Cardiac muscle cell (in vitro differentiated cells and primary cell): ENCODE measurements around the gene SMTN. TPM values are rescaled to one million over a fixed set of nuclear protein-coding genes. Genes with fewer than 3 reads are reported as not detected.

Experiments used
- DNase-seq, 2 donors: peaks; one replicate each; pipeline versions ENCODE4 v3.0.0 to v3.0.0-alpha.2; 2010 to 2017; ENCODE audit warnings: low read depth in 1 of 2, low spot score in 1 of 2
- H3K27ac ChIP-seq: fragments of 200-600 bp; sonication (generic); 2 replicates; pipeline ENCODE4 v1.5.1; 2016
- H3K27me3 ChIP-seq: fragments of 200-600 bp; sonication (generic); 2 replicates; pipeline ENCODE4 v1.6.0; 2016; ENCODE audit warnings: control low read depth
- H3K36me3 ChIP-seq: fragments of 200-600 bp; sonication (generic); 2 replicates; pipeline ENCODE4 v1.5.1; 2016; ENCODE audit warnings: control low read depth
- H3K4me1 ChIP-seq: fragments of 200-600 bp; sonication (generic); 2 replicates; pipeline ENCODE4 v1.8.1; 2017; ENCODE audit warnings: low read depth, mild to moderate bottlenecking, mixed run types
- H3K4me3 ChIP-seq: fragments of 200-600 bp; sonication (generic); 2 replicates; pipeline ENCODE4 v1.5.1; 2016; ENCODE audit warnings: mild to moderate bottlenecking
- H3K9me3 ChIP-seq: fragments of 200-600 bp; sonication (generic); 2 replicates; pipeline ENCODE4 v1.5.1; 2017; ENCODE audit warnings: low read depth, mild to moderate bottlenecking, control low read depth
- CTCF ChIP-seq: IDR thresholded peaks from 2 replicates; pipeline ENCODE4 v1.5.1; 2012; ENCODE audit warnings: low read depth, mild to moderate bottlenecking, low read length
- polyA plus RNA-seq: library from polyadenylated mRNA; unstranded; fragments of >200 nt; fragmentation: Nextera tagmentation; extraction: Ambion mirVana; gene quantifications from 2 replicates; pipeline ENCODE4 v1.2.1, GENCODE V29; 2016
- total RNA-seq: library from RNA; depleted of rRNA; stranded (reverse); fragments of >200 nt; gene quantifications from 2 replicates; pipeline ENCODE4 v1.2.3, GENCODE V29; 2016

Gene SMTN
- total and polyA plus RNA-seq, 2 experiments from 2014 or later = 33.9 to 72.0 TPM

- H3K4me1 ChIP-seq = peaks cover 6% of the 10 kb centered on the region
- peak overlapping the region; percentile 32 for H3K27ac ChIP-seq
- H3K36me3 ChIP-seq = no peaks in the 10 kb centered on the region
- no peak overlapping the region for H3K4me3 ChIP-seq
- no peaks in the 10 kb centered on the region for H3K9me3 ChIP-seq
- no peak for DNase-seq
- no peak for TF ChIP-seq CTCF
- no peaks in the 10 kb centered on the region for H3K27me3 ChIP-seq
Measured at GRCh38 chr22:31140746-31141145, 59.6 kb downstream of the SMTN start.

GRCh38 chr22:31141551-31141950 is 60.4 kb downstream of the SMTN start:
- Histone ChIP-seq H3K36me3 (no peaks in the 10 kb centered on the region), H3K4me3 (no peak overlapping the region), H3K27ac (no peak overlapping the region), H3K9me3 (no peaks in the 10 kb centered on the region), H3K27me3 (no peaks in the 10 kb centered on the region), H3K4me1 (peaks cover 6% of the 10 kb centered on the region)
- no peak for TF ChIP-seq CTCF
- DNase-seq = no peak

GRCh38 chr22:31142285-31142684 is 61.2 kb downstream of the SMTN start:
- no peak for TF ChIP-seq CTCF
- no peak overlapping the region for H3K4me3 ChIP-seq
- DNase-seq = no peak

GRCh38 chr22:31143038-31143437 is 61.9 kb downstream of the SMTN start:
- H3K27me3 ChIP-seq = no peaks in the 10 kb centered on the region
- no peak overlapping the region for H3K4me3 ChIP-seq
- DNase-seq = no peak
- no peak overlapping the region for H3K27ac ChIP-seq
- no peaks in the 10 kb centered on the region for H3K9me3 ChIP-seq
- no peak for TF ChIP-seq CTCF
- no peaks in the 10 kb centered on the region for H3K36me3 ChIP-seq
- peaks cover 6% of the 10 kb centered on the region for H3K4me1 ChIP-seq

More at GRCh38 chr22:31142285-31142684, 61.2 kb downstream of the SMTN start:
- no peaks in the 10 kb centered on the region for H3K27me3 ChIP-seq
- H3K9me3 ChIP-seq = no peaks in the 10 kb centered on the region
- H3K27ac ChIP-seq = no peak overlapping the region
- H3K36me3 ChIP-seq = no peaks in the 10 kb centered on the region
- peaks cover 6% of the 10 kb centered on the region for H3K4me1 ChIP-seq

GRCh38 chr22:31143537-31143936 is 62.4 kb downstream of the SMTN start:
- Histone ChIP-seq H3K27me3 (no peaks in the 10 kb centered on the region), H3K9me3 (no peaks in the 10 kb centered on the region), H3K4me1 (peaks cover 6% of the 10 kb centered on the region), H3K27ac (no peak overlapping the region), H3K4me3 (no peak overlapping the region), H3K36me3 (no peaks in the 10 kb centered on the region)
- no peak for DNase-seq
- TF ChIP-seq CTCF = no peak

GRCh38 chr22:31144223-31144622 is 63.1 kb downstream of the SMTN start:
- Histone ChIP-seq H3K36me3 (no peaks in the 10 kb centered on the region), H3K4me1 (peaks cover 6% of the 10 kb centered on the region), H3K9me3 (no peaks in the 10 kb centered on the region), H3K4me3 (no peak overlapping the region), H3K27me3 (no peaks in the 10 kb centered on the region), H3K27ac (no peak overlapping the region)
- peak in 1 of 2 donors; percentile 20 for DNase-seq
- no peak for TF ChIP-seq CTCF
